ENCODE results near the gene SPG21. TPM values are rescaled to one million over a fixed set of nuclear protein-coding genes. Genes with fewer than 3 reads are reported as not detected.

SPG21 gene
- total and polyA plus RNA-seq, 2 donors (not counting 1 experiment from before 2014, with no cell fraction given), result 43.7 to 94.4 TPM

GRCh38 chr15:64961013-64961412 lies 28.7 kb downstream of the SPG21 start:
- intact Hi-C loops (cut with micrococcal nuclease), result no loop called here
- Histone ChIP-seq H3K4me1 (ENCODE audit: control insufficient read depth in 2 of 2, insufficient read depth in 2 of 2, low read length in 2 of 2) (no peaks in the 10 kb centered on the region), H3K4me3 (ENCODE audit: control extremely low read depth in 1 of 5, extremely low read depth in 1 of 5, insufficient read depth in 1 of 5, low read depth in 2 of 5, low read length in 4 of 5) (no peak overlapping the region), H4K20me1 (ENCODE audit: control insufficient read depth, insufficient read depth, low read length, poor library complexity, severe bottlenecking) (no peaks in the 10 kb centered on the region), H3K27me3 (replicated peaks in 1 of 4; ENCODE audit: control extremely low read depth in 1 of 4, control insufficient read depth in 3 of 4, insufficient read depth in 4 of 4, low read length in 3 of 4) (no peaks in the 10 kb centered on the region), H3K4me2 (replicated peaks; ENCODE audit: low read depth, low read length, poor library complexity, severe bottlenecking) (no peak overlapping the region), H3K9me3 (ENCODE audit: control extremely low read depth in 1 of 3, control insufficient read depth in 2 of 3, insufficient read depth in 1 of 3, low read length in 2 of 3) (no peaks in the 10 kb centered on the region), H3K27ac (ENCODE audit: low read length in 2 of 2) (no peak overlapping the region), H3K9ac (ENCODE audit: low read length) (no peak overlapping the region), H2AFZ (ENCODE audit: insufficient read depth, low read depth, low read length, poor library complexity, severe bottlenecking) (no peak overlapping the region), H3K79me2 (ENCODE audit: control insufficient read depth, insufficient read depth, low read length) (no peaks in the 10 kb centered on the region), H3K36me3 (replicated peaks in 1 of 2; ENCODE audit: control extremely low read depth in 1 of 2, control insufficient read depth in 1 of 2, extremely low read depth in 1 of 2, insufficient read depth in 2 of 2, low read length in 1 of 2) (peaks cover 13 to 69% of the 10 kb centered on the region in 2 experiments)
- no peak for ATAC-seq (ENCODE audit: low read depth)
- WGBS (ENCODE audit: insufficient coverage), result 100% methylated on average over 2 of the region's 5 CpGs
- no peaks in the 10 kb centered on the region for H3K9me3 Mint-ChIP-seq (ENCODE audit: insufficient read depth)
- CTCF ChIA-PET, result interaction anchor here (1.2 kb wide), 1 partner anchor 10 kb away, joined by 3 read pairs; no protein-coding TSS in a partner anchor
- H3K4me1 Mint-ChIP-seq, result no peaks in the 10 kb centered on the region
- TF ChIP-seq EZH2 (IDR thresholded peaks at IDR 0.05; ENCODE audit: borderline replicate concordance, insufficient read depth, low read depth, low read length, poor library complexity, severe bottlenecking), result no peak
- no peak for TF ChIP-seq CTCF (IDR thresholded peaks at IDR 0.05)
- POLR2A ChIA-PET, result no interaction called here
- no peak for DNase-seq
- no peaks in the 10 kb centered on the region for H3K27me3 Mint-ChIP-seq
- H3K4me3 Mint-ChIP-seq, result no peak overlapping the region
- H3K27ac Mint-ChIP-seq, result no peak overlapping the region

- Histone ChIP-seq H3K4me1 (ENCODE audit: control insufficient read depth in 2 of 2, insufficient read depth in 2 of 2, low read length in 2 of 2) (no peaks in the 10 kb centered on the region), H3K27me3 (replicated peaks in 1 of 4; ENCODE audit: control extremely low read depth in 1 of 4, control insufficient read depth in 3 of 4, insufficient read depth in 4 of 4, low read length in 3 of 4) (no peaks in the 10 kb centered on the region), H2AFZ (ENCODE audit: insufficient read depth, low read depth, low read length, poor library complexity, severe bottlenecking) (no peak overlapping the region), H3K9me3 (ENCODE audit: control extremely low read depth in 1 of 3, control insufficient read depth in 2 of 3, insufficient read depth in 1 of 3, low read length in 2 of 3) (peaks cover 0 to 3% (median 0%) of the 10 kb centered on the region in 3 donors), H3K4me2 (replicated peaks; ENCODE audit: low read depth, low read length, poor library complexity, severe bottlenecking) (no peak overlapping the region), H3K36me3 (replicated peaks in 1 of 2; ENCODE audit: control extremely low read depth in 1 of 2, control insufficient read depth in 1 of 2, extremely low read depth in 1 of 2, insufficient read depth in 2 of 2, low read length in 1 of 2) (peaks cover 14 to 75% of the 10 kb centered on the region in 2 experiments), H3K9ac (ENCODE audit: low read length) (no peak overlapping the region), H4K20me1 (ENCODE audit: control insufficient read depth, insufficient read depth, low read length, poor library complexity, severe bottlenecking) (no peaks in the 10 kb centered on the region), H3K4me3 (ENCODE audit: control extremely low read depth in 1 of 5, extremely low read depth in 1 of 5, insufficient read depth in 1 of 5, low read depth in 2 of 5, low read length in 4 of 5) (no peak overlapping the region), H3K79me2 (ENCODE audit: control insufficient read depth, insufficient read depth, low read length) (no peaks in the 10 kb centered on the region), H3K27ac (ENCODE audit: low read length in 2 of 2) (no peak overlapping the region)
- ChIA-PET POLR2A (no interaction called here), CTCF (no interaction called here)
- TF ChIP-seq CTCF (IDR thresholded peaks at IDR 0.05) (no peak), EZH2 (IDR thresholded peaks at IDR 0.05; ENCODE audit: borderline replicate concordance, insufficient read depth, low read depth, low read length, poor library complexity, severe bottlenecking) (no peak)
- intact Hi-C loops (cut with micrococcal nuclease), result no loop called here
- no peak overlapping the region for H3K27ac Mint-ChIP-seq
- peaks cover 3% of the 10 kb centered on the region for H3K4me1 Mint-ChIP-seq
- no peak for DNase-seq
- no peak overlapping the region for H3K4me3 Mint-ChIP-seq
- WGBS (ENCODE audit: insufficient coverage), result 100% methylated on average over 3 of the region's 6 CpGs
- ATAC-seq (ENCODE audit: low read depth), result no peak
- no peaks in the 10 kb centered on the region for H3K27me3 Mint-ChIP-seq
- no peaks in the 10 kb centered on the region for H3K9me3 Mint-ChIP-seq (ENCODE audit: insufficient read depth)
Measured at GRCh38 chr15:64960153-64960552, 29.6 kb downstream of the SPG21 start.

Data from B cell (primary cell).